HEK293T (cell line): ENCODE data around the gene SERPINB2.
"Not testable (repeated sequence)": the region's sequence is repeated elsewhere in the genome, so short reads cannot be mapped to it uniquely, and the experiment has no call there.

Source experiments
- CTCF ChIA-PET: fragments of 350-600 bp; formaldehyde crosslinking; extraction: SDS; loops from one replicate; lab custom pipeline; 2021; ENCODE audit warnings: antibody characterized with exemption, inconsistent platforms; lab: Yijun Ruan, JAX
- POLR2A ChIA-PET: fragments of 350-600 bp; formaldehyde crosslinking; extraction: SDS; loops from one replicate; lab custom pipeline; 2020; ENCODE audit warnings: antibody characterized with exemption, inconsistent platforms; lab: Yijun Ruan, JAX
- DNase-seq: peaks from one replicate; pipeline ENCODE4 v3.0.0; 2012; ENCODE audit warnings: mixed read lengths; ENCODE audit errors: extremely low spot score
- ARNT ChIP-seq: fragments of 450-650 bp; IDR thresholded peaks from 2 replicates; pipeline ENCODE4 v1.6.1; 2017; ENCODE audit warnings: mild to moderate bottlenecking
- BHLHE40 ChIP-seq: fragments of 450-650 bp; IDR thresholded peaks from 2 replicates; pipeline ENCODE4 v1.6.1; 2016; ENCODE audit warnings: mild to moderate bottlenecking, moderate library complexity, borderline replicate concordance
- CTBP1 ChIP-seq: fragments of 450-650 bp; IDR thresholded peaks from 2 replicates; pipeline ENCODE4 v1.6.1; 2016; ENCODE audit warnings: borderline replicate concordance
- ELF4 ChIP-seq: fragments of 450-650 bp; IDR thresholded peaks from 2 replicates; pipeline ENCODE4 v1.6.1; 2017; ENCODE audit warnings: antibody characterized with exemption
- FOXA1 ChIP-seq: fragments of 450-650 bp; IDR thresholded peaks from 2 replicates; pipeline ENCODE4 v1.6.1; 2016; ENCODE audit warnings: mild to moderate bottlenecking
- FOXK2 ChIP-seq: fragments of 450-650 bp; IDR thresholded peaks from 2 replicates; pipeline ENCODE4 v1.6.1; 2016; ENCODE audit warnings: mild to moderate bottlenecking
- FOXM1 ChIP-seq: fragments of 450-650 bp; IDR thresholded peaks from 2 replicates; pipeline ENCODE4 v1.6.1; 2017; ENCODE audit warnings: mild to moderate bottlenecking, borderline replicate concordance
- HDGF ChIP-seq: fragments of 450-650 bp; IDR thresholded peaks from 2 replicates; pipeline ENCODE4 v1.6.1; 2017; ENCODE audit warnings: antibody characterized with exemption, borderline replicate concordance
- L3MBTL2 ChIP-seq: fragments of 450-650 bp; conservative IDR thresholded peaks from 2 replicates; pipeline ENCODE4 v1.6.1; 2016; ENCODE audit warnings: mild to moderate bottlenecking
- LEF1 ChIP-seq: fragments of 450-650 bp; IDR thresholded peaks from 2 replicates; pipeline ENCODE4 v1.6.1; 2017; ENCODE audit warnings: mild to moderate bottlenecking, borderline replicate concordance
- NFRKB ChIP-seq: fragments of 450-650 bp; IDR thresholded peaks from 2 replicates; pipeline ENCODE4 v1.6.1; 2016; ENCODE audit warnings: mild to moderate bottlenecking, moderate library complexity
- PKNOX1 ChIP-seq: fragments of 450-650 bp; IDR thresholded peaks from 2 replicates; pipeline ENCODE4 v1.6.1; 2016
- SP1 ChIP-seq: fragments of 450-650 bp; IDR thresholded peaks from 2 replicates; pipeline ENCODE4 v1.6.1; 2017
- SUZ12 ChIP-seq: fragments of 450-650 bp; IDR thresholded peaks from 2 replicates; pipeline ENCODE4 v1.6.1; 2016; ENCODE audit warnings: mild to moderate bottlenecking
- TARDBP ChIP-seq: fragments of 450-650 bp; IDR thresholded peaks from 2 replicates; pipeline ENCODE4 v1.6.1; 2016
- ZNF384 ChIP-seq: fragments of 450-650 bp; IDR thresholded peaks from 2 replicates; pipeline ENCODE4 v1.6.1; 2016

The SERPINB2 gene

GRCh38 chr18:63936156-63936931, 48.8 kb downstream of the SERPINB2 start:
- ChIA-PET POLR2A (interaction anchor here (0.8 kb wide), 1 partner anchor 17 kb away, joined by 3 read pairs; no protein-coding TSS in a partner anchor), CTCF (interaction anchor here (0.6 to 1.5 kb wide), 6 partner anchors 14 to 386 kb away, joined by 3 to 7 read pairs (median 3); no protein-coding TSS in a partner anchor)
- TF ChIP-seq HDGF = no peak
- no peak for TF ChIP-seq TARDBP
- no peak for TF ChIP-seq ARNT
- no peak for TF ChIP-seq FOXK2
- TF ChIP-seq ELF4 = no peak
- TF ChIP-seq CTBP1 = no peak
- no peak for TF ChIP-seq SUZ12
- TF ChIP-seq LEF1 = no peak
- no peak for TF ChIP-seq ZNF384
- TF ChIP-seq SP1 = no peak
- no peak for TF ChIP-seq PKNOX1
- TF ChIP-seq L3MBTL2 = no peak
- TF ChIP-seq BHLHE40 = no peak
- no peak for TF ChIP-seq FOXA1
- TF ChIP-seq NFRKB = no peak
- no peak for TF ChIP-seq FOXM1
- DNase-seq = peak; percentile 60

GRCh38 chr18:63936932-63937393, 49.5 kb downstream of the SERPINB2 start:
- CTCF ChIA-PET = interaction anchor here (0.8 to 1.5 kb wide), 2 partner anchors 45 to 58 kb away, joined by 3 to 7 read pairs; no protein-coding TSS in a partner anchor
- TF ChIP-seq PKNOX1 (no peak), HDGF (no peak), L3MBTL2 (no peak), FOXM1 (no peak), TARDBP (no peak), ARNT (no peak), BHLHE40 (no peak), NFRKB (no peak), ZNF384 (no peak), SUZ12 (no peak), CTBP1 (no peak), ELF4 (no peak), FOXA1 (no peak)
- POLR2A ChIA-PET = interaction anchor here (0.8 kb wide), 1 partner anchor 16 kb away, joined by 3 read pairs; no protein-coding TSS in a partner anchor
- DNase-seq = no peak

- no peak for TF ChIP-seq ELF4
- TF ChIP-seq BHLHE40 = no peak
- no peak for TF ChIP-seq CTBP1
- no peak for TF ChIP-seq ZNF384
- TF ChIP-seq HDGF = no peak
- TF ChIP-seq PKNOX1 = no peak
- TF ChIP-seq LEF1 = no peak
- TF ChIP-seq ARNT = no peak
- TF ChIP-seq TARDBP = no peak
- TF ChIP-seq L3MBTL2 = no peak
- no peak for TF ChIP-seq FOXK2
- TF ChIP-seq FOXA1 = no peak
- CTCF ChIA-PET = no interaction called here
- no peak for DNase-seq
- POLR2A ChIA-PET = no interaction called here
Measured at GRCh38 chr18:63940008-63940407, 52.5 kb downstream of the SERPINB2 start.

- CTCF ChIA-PET = interaction anchor here (0.7 kb wide), 1 partner anchor 426 kb away, joined by 3 read pairs; no protein-coding TSS in a partner anchor
- DNase-seq, POLR2A ChIA-PET: not testable (repeated sequence)
Measured at GRCh38 chr18:63940543-63941050, 53.1 kb downstream of the SERPINB2 start.

GRCh38 chr18:63947051-63947790, 59.7 kb downstream of the SERPINB2 start:
- TF ChIP-seq FOXA1 (no peak), SP1 (no peak), FOXM1 (no peak), PKNOX1 (no peak), SUZ12 (no peak), ELF4 (no peak)
- DNase-seq = no peak
- ChIA-PET CTCF (no interaction called here), POLR2A (no interaction called here)
